HEK293 (cell line): ENCODE data around the gene GAPVD1.

Experiments
- BCL11B ChIP-seq: fragments of 450-650 bp; formaldehyde crosslinking; IDR thresholded peaks from 2 replicates; pipeline ENCODE4 v1.5.1; 2016; ENCODE audit warnings: low read depth, missing biosample characterization, missing genetic modification characterization
- GLIS2 ChIP-seq: fragments of 450-650 bp; formaldehyde crosslinking; IDR thresholded peaks from 2 replicates; pipeline ENCODE4 v1.5.1; 2016; ENCODE audit warnings: missing biosample characterization, missing genetic modification characterization
- HIC1 ChIP-seq: fragments of 450-650 bp; formaldehyde crosslinking; IDR thresholded peaks from 2 replicates; pipeline ENCODE4 v1.5.1; 2016; ENCODE audit warnings: missing biosample characterization, missing genetic modification characterization
- KLF17 ChIP-seq: fragments of 450-650 bp; formaldehyde crosslinking; IDR thresholded peaks from 2 replicates; pipeline ENCODE4 v1.5.1; 2016; ENCODE audit warnings: missing biosample characterization, missing genetic modification characterization
- KLF7 ChIP-seq: fragments of 450-650 bp; formaldehyde crosslinking; IDR thresholded peaks from 2 replicates; pipeline ENCODE4 v1.5.1; 2016; ENCODE audit warnings: missing biosample characterization, missing genetic modification characterization, borderline replicate concordance
- OVOL3 ChIP-seq: fragments of 450-650 bp; formaldehyde crosslinking; IDR thresholded peaks from 2 replicates; pipeline ENCODE4 v1.5.1; 2016; ENCODE audit warnings: missing biosample characterization, missing genetic modification characterization
- PATZ1 ChIP-seq: fragments of 450-650 bp; formaldehyde crosslinking; IDR thresholded peaks from 2 replicates; pipeline ENCODE4 v1.5.1; 2016; ENCODE audit warnings: missing biosample characterization, missing genetic modification characterization
- ZBTB20 ChIP-seq: fragments of 450-650 bp; formaldehyde crosslinking; IDR thresholded peaks from 2 replicates; pipeline ENCODE4 v1.5.1; 2016; ENCODE audit warnings: missing biosample characterization, missing genetic modification characterization
- ZIC2 ChIP-seq: fragments of 450-650 bp; formaldehyde crosslinking; IDR thresholded peaks from 2 replicates; pipeline ENCODE4 v1.5.1; 2016; ENCODE audit warnings: missing biosample characterization, missing genetic modification characterization
- ZNF146 ChIP-seq: fragments of 450-650 bp; formaldehyde crosslinking; IDR thresholded peaks from 2 replicates; pipeline ENCODE4 v1.5.1; 2016; ENCODE audit warnings: missing biosample characterization, missing genetic modification characterization
- ZNF157 ChIP-seq: fragments of 450-650 bp; formaldehyde crosslinking; IDR thresholded peaks from 2 replicates; pipeline ENCODE4 v1.5.1; 2016; ENCODE audit warnings: missing biosample characterization, missing genetic modification characterization
- ZNF2 ChIP-seq: fragments of 450-650 bp; formaldehyde crosslinking; IDR thresholded peaks from 2 replicates; pipeline ENCODE4 v1.5.1; 2016; ENCODE audit warnings: missing biosample characterization, missing genetic modification characterization
- ZNF501 ChIP-seq: fragments of 450-650 bp; formaldehyde crosslinking; IDR thresholded peaks from 2 replicates; pipeline ENCODE4 v1.5.1; 2016; ENCODE audit warnings: missing biosample characterization, missing genetic modification characterization
- ZNF518A ChIP-seq: fragments of 450-650 bp; formaldehyde crosslinking; conservative IDR thresholded peaks from 2 replicates; pipeline ENCODE4 v1.5.1; 2016; ENCODE audit warnings: low read depth, missing biosample characterization, missing genetic modification characterization
- ZNF561 ChIP-seq: fragments of 450-650 bp; IDR thresholded peaks from 2 replicates; pipeline ENCODE4 v1.5.1; 2018; ENCODE audit warnings: missing biosample characterization, missing genetic modification characterization, borderline replicate concordance
- ZNF580 ChIP-seq: fragments of 450-650 bp; formaldehyde crosslinking; IDR thresholded peaks from 2 replicates; pipeline ENCODE4 v1.5.1; 2016; ENCODE audit warnings: missing biosample characterization, missing genetic modification characterization
- ZNF585B ChIP-seq: fragments of 450-650 bp; formaldehyde crosslinking; IDR thresholded peaks from 2 replicates; pipeline ENCODE4 v1.5.1; 2016; ENCODE audit warnings: missing biosample characterization, missing genetic modification characterization
- ZNF600 ChIP-seq: fragments of 450-650 bp; formaldehyde crosslinking; IDR thresholded peaks from 2 replicates; pipeline ENCODE4 v1.5.1; 2016; ENCODE audit warnings: missing biosample characterization, missing genetic modification characterization
- ZNF639 ChIP-seq: fragments of 450-650 bp; formaldehyde crosslinking; IDR thresholded peaks from 2 replicates; pipeline ENCODE4 v1.5.1; 2016; ENCODE audit warnings: missing biosample characterization, missing genetic modification characterization
- ZSCAN16 ChIP-seq: fragments of 450-650 bp; formaldehyde crosslinking; IDR thresholded peaks from 2 replicates; pipeline ENCODE4 v1.5.1; 2016; ENCODE audit warnings: missing biosample characterization, missing genetic modification characterization
- ZXDB ChIP-seq: fragments of 450-650 bp; formaldehyde crosslinking; IDR thresholded peaks from 2 replicates; pipeline ENCODE4 v1.5.1; 2016; ENCODE audit warnings: missing biosample characterization, missing genetic modification characterization

GAPVD1 gene

GRCh38 chr9:125241000-125241862 is 20.4 kb upstream of the GAPVD1 start, which contains the start of gene HSPA5 (continued):
- peak; percentile 66; the same call in 1 of the 2 replicates for TF ChIP-seq HIC1 (tag by site-specific recombination)
- TF ChIP-seq ZNF157, result no peak
- peak; percentile 74 for TF ChIP-seq ZNF518A (tag by site-specific recombination)
- TF ChIP-seq ZNF146 (tag by site-specific recombination), result 0 out of 2 replicates have a peak, but pooled peaks have one; percentile 6
- TF ChIP-seq ZSCAN16 (tag by site-specific recombination), result no peak
- TF ChIP-seq PATZ1 (tag by site-specific recombination), result peak; percentile 95
- peak; percentile 40; the same call in 1 of the 2 replicates for TF ChIP-seq ZBTB20 (tag by site-specific recombination)
- peak; percentile 65 for TF ChIP-seq ZNF580
- TF ChIP-seq OVOL3 (tag by site-specific recombination), result no peak
- TF ChIP-seq ZNF585B (tag by site-specific recombination), result no peak
- TF ChIP-seq ZNF501 (tag by site-specific recombination), result peak; percentile 60; the same call in 1 of the 2 replicates
- peak; percentile 40; the same call in 1 of the 2 replicates for TF ChIP-seq ZNF600 (tag by site-specific recombination)
- peak; percentile 34; the same call in 1 of the 2 replicates for TF ChIP-seq ZNF561 (tag by site-specific recombination)
- peak; percentile 95 for TF ChIP-seq GLIS2 (tag by site-specific recombination)
- peak; percentile 80; the same call in 1 of the 2 replicates for TF ChIP-seq ZNF2 (tag by site-specific recombination)
- peak; percentile 79 for TF ChIP-seq BCL11B (tag by site-specific recombination)
- peak; percentile 30; the same call in 1 of the 2 replicates for TF ChIP-seq KLF17
- TF ChIP-seq KLF7 (tag by site-specific recombination), result peak; percentile 48; the same call in 1 of the 2 replicates
- TF ChIP-seq ZNF639 (tag by site-specific recombination), result 0 out of 2 replicates have a peak, but pooled peaks have one; percentile 40
- TF ChIP-seq ZIC2 (tag by site-specific recombination), result peak; percentile 60
- peak; percentile 28 for TF ChIP-seq ZXDB (tag by site-specific recombination)
